Measurements from ENCODE around the gene FAM118A.
"Not testable (repeated sequence)": the region's sequence is repeated elsewhere in the genome, so short reads cannot be mapped to it uniquely, and the experiment has no call there.

Gene FAM118A

DNA sequence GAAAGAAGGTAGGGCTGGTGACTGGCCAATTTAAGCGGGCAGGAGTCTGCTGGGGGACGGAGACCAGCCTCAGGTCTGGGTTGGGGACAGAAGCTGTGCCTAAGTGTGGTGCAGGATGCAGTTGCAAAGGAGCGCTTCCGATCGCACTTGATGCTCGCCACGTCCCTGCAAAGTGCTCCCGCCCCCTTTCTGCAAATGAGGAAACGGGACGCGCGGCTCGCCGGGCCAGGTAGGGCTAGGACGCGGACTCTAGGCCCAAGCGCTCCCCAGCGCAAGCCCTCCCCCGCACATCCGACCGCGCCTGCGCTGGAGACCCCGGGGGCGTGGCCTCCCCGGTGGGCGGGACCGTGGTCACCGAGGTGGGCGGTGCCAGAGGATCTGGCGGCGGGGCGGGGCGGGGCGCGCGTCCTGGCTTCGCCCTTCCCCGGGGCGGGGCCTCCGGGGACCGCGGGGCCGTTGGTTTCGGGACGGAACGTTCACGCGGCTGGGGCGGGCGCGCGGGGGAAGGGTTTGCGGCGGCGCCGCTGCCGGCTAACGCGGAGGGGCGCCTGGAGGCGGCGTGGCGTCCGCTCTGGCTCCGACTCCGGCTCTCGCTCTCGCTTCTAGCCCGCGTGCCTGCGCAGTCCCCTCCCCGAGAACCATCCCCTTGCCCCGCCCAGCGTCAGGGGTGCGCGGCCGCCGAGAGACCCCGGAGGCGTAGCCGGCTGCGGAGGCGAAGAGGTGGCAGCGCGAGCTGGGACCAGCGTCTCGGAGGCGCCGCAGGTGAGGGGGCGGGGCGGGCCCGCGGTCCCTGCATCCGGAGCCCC is at the start of gene FAM118A:
TSS of gene FAM118A (plus strand) at position 513 of the 806 bp plus-strand sequence. CDS start 12,446 bp downstream, outside the sequence.
- DNase-seq = peak; percentile 89 to 93

DNA sequence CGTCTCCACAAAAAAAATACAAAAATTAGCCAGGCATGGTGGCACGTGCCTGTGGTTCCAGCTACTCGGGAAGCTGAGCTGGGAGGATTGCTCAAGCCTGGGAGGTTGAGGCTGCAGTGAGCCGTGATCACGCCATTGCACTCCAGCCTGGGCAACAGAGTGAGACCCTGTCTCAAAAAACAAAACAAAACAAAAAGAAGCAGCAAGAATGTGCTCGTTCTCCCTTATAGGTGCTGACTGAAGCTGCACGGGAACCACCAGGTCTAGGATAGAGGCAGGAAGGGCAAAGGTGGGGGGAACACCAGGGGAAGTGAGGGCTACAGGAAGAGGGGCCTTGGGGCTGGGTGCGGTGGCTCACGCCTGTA is 49.4 kb upstream of the FAM118A start:
- DNase-seq = not testable (repeated sequence)

DNA sequence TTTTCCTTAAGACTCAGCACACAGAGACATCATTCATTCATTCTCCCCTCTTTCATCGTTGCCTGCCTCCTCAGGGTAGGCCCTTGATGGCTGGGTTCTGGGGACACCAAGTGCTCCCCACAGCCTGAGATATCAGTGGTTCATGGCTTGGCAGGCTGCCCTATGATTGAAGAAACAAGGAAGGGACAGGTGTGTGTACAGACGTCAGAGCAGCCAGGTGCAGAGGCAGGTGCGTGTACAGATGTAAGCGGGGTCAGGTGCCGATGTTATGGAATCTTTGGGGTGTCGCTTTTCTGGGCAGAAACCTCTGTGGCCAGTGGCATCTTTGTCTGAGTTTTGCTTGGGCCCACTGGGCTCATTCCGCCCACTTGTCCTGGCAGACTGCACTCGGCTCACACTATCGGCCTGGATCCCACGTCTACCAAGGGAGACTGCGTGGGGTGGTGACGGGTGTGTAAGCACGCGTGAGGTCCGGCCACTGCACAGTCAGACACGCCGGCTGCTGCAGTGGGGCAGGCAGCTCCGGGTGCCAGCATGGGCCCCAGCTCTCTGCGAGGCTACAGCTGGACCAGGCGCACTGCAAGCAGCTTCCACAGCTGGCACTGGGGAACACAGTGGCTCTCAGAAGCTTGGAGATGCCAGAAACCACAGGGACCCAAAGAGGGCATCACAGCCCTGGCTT is 48.2 kb upstream of the FAM118A start:
- DNase-seq = no peak

DNA sequence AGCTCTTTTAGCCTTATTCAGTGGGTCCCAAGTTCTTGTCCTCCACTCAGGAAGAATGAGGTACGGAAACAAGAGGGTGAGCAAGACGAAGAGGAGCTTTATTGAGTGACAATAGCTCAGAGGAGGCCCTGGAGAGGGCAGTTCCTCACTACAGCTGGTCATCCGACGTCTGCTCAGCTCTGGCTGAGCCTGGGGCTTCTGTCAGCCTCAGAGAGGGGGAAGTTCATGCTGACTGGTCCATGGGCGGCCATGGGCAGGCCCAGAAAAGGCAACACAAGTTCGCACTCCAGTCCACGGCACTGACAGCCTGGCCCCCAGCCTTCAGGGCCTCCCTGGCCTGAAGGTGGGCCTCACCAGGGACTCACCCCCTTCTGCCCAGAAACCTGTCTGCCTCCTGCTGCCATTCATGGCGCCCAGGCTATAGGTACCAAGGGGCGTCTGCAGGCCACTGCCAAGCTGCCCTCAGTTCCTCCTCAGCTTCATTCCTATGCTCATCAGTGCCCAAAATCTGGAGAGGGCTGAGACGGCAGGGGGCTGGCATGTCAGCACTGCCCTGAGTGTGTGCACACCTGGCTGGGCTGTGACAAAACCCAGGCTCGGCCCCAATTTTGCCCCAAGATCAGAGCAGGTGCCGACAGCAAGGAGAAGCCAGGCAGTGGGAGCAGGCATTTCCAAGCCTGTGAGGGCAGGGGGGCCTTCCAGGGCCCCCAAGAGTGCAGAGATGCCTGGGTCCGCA is 47.4 kb upstream of the FAM118A start:
- DNase-seq = peak in 1 of 2 experiments; percentile 19

DNA sequence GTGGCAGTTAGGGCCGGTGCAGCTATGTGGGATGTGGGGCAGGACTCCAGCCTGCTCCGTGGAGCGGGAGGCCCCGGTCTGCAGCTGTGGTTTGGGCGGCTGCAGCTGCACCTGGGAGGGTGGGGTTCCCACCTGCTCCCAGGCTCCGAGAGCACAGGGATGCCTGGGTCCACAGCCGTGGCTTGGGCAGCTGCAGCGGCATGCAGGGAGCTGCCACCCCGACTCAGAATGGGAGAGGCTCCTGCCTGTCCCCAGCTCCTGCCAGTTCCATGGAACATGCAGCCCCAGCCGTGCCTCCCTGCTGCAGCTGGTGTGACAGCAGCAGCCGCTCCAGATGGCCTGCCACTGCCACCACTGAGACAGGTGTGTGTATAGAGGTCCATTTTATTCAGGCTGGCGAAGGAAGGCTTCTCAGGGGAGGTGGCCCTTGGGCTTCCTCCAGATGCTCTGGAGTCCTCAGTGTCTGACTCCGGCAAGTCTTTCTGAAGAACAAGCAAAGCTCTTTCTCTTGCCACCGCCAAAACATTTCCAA is 46.7 kb upstream of the FAM118A start:
- peak; percentile 79 to 91 for DNase-seq

DNA sequence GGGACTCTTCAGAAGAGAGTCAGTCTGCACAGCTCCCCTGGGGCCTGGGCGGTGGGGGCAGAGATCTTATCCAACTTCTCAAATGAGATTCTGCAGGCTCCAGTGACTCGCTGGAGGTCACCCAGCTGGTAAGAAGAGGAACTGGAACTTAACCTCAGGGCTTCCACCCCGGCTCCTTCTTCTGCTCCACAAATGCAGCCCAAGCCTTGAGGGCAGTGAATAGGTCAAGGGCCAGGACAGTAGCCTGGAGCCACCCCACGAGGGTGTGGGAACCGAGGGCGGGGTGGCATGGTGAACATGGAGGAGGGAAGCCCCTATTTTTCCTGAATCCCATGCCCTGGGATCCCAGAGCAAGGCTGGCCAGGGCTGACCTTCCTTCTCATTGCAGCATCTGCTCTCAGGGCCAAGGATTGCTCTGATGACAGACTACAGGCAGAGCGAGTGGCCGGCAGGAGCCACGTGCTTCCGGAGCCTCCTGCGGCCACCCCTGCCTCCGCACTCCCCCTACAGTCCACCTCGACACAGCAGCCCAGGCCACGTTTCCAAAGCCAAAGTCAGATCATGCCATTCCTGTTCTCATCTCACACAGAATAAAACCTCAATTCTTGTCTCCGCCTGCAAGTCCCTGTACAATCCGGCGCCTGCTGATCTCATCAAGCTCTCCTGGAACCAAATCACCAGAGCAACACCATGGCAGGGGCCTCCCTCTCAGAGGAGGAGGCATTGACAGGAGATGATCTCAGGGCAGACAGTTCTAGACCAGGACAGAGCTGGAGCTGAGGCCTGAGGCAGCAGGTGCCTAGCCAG is 46.1 kb upstream of the FAM118A start:
- DNase-seq = peak; percentile 75 to 78

DNA sequence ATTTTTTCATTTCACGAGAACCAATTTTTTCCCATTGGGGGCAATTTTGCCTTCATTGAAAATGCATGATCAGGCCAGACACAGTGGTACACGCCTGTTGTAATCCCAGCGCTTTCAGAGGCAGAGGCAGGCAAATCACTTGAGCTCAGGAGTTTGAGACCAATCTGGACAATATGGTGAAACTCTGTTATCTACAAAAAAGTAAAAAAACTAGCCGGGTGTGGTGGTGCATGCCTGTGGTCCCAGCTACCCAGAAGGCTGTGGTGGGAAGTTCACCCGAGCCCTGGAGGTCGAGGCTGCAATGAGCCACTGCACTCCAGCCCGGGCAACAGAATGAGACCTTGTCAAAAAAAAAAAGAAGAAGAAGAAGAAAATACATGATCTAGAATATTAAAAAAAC is 44.2 kb upstream of the FAM118A start:
- no peak for DNase-seq

DNA sequence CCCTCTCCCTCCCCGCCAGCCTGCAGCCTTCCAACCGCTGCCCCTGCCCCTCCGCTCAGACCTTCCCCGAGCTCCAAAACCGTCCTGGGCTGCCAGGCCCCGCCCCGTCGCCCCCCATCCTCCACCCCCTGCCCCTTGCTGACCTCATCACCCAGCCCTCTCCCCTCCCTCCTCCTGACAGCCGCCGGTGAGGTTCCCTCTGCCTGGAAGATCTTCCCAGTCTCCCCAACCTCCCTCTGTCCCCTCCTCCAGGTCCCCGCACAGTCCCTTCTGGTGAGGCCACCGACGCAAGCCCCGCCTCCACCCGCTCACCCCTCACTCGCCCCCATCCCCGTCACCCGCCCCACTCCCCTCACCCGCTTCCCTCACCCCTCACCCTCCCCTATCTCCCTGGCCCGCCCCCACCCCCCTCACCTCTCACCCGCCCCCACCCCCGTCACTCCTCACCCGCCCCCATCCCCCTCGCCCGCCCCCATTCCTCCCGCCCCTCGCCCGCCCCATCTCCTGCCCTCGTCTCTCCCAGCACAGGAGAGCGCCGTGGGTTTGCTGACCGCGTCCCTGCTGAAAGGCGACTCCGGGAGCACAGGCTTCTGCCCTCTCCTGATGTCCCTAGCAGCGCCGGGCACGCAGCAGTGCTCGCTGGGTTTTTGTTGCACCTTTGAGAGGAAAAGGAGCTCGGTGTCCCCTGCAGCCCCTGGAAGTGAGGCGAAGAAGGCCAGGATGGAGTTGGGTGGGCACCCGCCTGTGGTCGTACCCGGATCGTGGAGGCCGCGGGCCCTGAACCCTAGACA is 41.4 kb upstream of the FAM118A start:
- DNase-seq = peak in 1 of 2 experiments; percentile 68

DNA sequence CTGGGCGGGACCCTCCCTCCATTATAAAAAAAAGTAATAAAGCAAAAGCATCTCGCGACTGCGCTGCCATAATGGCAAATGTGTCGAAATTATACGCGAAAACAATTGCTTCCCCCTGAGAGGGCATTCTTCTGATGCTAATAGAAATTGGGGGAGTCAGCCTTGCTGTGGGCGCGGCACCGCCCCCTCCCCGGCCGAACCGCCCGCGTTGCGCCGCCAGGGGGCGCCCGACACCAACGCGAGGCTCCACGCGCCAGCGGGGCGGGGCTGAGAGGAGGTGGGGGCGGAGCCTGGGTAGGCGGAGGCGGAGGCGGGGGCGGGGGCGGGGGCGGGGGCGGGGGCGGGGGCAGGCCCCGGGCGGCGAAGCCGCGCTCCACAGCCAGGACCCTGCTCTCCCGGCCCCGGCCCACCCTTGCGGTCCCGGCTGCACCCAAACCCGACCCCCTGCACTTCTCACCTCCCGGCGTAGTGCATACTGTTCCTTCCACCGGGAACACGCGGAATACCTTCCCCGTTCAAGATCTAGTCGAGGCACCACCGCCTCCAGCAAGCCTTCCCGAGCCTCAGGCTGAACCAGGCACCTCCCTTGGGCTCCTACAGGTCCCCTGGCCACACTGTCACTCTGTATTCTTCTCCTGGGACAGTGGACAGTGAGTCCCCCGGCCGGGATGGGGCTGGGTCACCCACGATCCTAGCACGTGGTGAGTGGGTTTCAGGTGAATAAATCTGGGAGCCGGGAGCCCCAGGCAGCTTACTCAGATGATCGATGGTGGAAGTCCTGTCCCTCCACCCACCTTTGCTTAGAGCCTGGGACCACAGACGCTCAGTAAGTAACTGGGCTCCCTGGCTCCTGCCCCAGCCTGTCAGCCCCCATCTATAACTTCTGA is 40.5 kb upstream of the FAM118A start:
- DNase-seq = peak in 1 of 2 experiments; percentile 73

DNA sequence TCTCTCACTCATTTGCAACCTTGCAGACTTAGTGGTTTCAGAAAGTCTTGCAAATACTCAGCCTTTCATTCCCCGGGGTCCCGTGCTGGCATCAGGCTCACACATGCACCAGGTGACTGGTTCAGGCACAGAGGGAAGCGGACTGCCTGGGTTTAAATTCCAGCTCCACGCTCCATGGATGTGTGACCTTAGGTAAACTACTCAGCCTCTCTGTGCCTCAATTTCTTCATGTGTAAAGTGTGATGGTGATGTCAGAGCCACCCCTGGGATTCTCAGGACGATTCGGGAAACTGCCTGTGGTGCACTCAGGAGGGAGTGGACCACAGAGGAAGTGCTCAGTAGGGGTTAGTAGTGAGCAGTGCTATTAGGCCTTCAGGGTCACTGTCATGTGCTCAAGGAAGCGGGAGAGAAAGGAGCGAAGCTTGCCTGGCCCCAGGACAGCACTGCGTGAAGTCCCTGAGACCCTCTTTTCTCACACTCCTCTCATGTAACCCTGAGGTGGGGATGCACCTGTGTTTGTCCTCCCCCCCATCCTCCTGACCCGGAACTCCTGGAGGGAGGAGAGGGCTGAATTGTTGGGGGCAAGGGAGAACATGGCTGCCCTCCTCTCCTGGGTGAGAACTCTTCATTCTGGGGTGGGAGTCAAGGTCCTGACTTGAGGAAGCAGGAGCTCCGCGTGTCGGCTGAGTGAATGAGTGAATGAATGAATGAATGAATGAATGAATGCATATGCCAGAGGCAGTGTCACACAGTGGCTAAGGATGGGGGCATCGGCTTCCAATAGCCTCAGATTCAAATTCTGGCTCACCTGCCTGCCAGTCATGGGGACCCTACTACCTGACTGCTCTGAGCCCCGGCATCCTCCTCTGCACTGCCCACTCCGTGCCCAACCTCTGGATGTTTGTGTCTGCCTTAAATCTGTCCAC is 39.4 kb upstream of the FAM118A start:
- DNase-seq = no peak

DNA sequence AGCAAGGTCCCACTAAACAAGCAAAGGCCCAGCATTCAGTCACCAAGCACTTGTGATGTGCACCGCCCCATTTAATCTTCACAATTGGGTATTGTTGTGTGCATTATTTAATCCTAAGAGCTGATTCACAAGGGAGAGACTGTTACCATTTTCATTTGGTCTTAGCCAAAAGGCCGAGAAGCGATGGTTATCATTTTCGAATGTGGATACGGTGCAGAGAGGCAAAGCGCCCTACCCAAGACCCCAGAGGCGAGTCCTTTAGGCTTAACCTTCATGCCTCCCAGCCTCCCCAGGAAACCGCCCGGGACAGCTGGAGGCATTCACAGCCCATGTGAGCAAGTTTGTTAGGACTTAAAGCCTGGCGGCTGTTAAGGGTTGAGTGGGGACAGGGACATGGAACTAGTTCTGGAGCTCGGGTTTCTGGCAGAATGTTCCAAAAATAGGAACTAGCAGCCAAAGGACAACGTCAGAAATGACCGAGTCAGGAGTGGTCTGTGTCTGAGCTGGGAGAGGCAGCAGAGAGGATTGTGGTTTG is 38.0 kb upstream of the FAM118A start:
- DNase-seq = no peak

DNA sequence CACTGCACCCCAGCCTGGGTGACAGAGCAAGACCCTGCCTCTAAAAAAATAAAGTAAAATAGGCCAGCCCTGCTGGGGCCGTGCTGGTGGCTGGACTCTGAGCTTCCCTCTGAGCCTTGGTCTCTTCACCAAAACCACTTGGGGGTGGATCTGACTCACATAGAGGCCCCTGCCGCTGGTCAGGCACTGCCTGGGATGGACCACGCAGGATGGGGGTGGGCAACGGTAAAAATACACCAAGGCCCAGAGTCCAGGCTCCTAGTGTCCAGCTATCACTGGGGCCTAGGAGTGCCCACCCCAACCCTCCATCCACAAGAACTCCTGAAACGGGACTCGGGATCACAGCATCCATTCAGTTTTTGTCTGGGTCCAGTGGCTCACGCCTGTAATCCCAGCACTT is 37.2 kb upstream of the FAM118A start:
- DNase-seq = no peak

DNA sequence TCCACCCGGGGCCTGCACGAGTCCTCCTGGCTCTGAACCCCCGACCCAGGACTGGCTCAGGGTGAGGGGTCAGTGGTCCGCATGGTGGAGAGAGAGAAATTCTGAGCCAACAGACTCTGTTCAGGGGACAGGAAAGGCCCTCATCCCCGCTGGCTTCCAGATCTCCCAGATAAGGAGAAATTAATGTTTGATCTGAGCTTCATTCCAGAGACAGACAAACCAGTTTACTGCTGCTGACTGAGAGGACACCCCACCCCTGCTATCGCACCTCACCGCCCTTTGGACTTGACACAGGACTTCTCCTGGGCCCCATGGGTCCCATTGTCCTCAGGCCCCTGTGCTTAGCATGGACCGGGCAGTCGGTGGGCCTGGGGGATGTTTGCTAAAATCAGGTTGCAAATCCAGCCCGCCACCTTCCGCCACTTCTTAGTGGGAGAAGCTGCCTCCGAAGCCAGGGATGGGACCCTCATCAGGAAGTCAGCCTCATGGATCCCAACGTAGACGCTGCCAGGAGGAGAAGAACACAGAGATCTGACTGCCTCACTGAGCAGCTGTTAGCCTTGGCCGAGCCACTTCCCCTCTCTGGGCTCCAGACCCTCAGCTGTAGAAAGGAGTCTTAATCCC is 36.2 kb upstream of the FAM118A start:
- no peak for DNase-seq

DNA sequence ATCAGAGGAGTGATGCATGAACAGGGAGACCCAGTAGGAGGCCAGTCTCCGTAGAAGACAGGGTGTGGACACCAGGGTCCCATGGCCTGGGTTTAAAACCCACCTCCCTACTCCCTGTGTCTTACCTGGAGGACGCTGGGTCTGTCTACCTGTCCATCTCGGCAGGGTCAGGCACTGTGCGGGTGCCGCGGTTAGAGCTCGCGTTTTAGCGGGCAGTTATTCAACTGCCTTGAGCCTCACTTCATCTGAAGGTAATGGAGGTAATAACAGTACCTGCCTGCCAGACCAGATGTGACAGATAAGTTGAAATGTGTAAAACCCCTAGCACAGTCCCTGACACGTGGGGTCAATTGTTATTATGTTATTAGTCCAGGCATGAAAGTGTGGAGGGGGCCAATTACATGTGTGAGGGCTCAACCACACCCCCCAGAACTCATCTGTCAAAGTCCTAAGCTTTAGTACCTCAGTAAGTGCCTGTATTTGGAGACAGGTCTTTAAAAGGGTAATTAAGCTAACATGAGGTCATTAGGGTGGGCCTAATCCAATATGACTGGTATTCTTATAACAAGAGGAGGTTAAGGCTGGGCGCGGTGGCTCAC is 33.1 kb upstream of the FAM118A start:
- no peak for DNase-seq

DNA sequence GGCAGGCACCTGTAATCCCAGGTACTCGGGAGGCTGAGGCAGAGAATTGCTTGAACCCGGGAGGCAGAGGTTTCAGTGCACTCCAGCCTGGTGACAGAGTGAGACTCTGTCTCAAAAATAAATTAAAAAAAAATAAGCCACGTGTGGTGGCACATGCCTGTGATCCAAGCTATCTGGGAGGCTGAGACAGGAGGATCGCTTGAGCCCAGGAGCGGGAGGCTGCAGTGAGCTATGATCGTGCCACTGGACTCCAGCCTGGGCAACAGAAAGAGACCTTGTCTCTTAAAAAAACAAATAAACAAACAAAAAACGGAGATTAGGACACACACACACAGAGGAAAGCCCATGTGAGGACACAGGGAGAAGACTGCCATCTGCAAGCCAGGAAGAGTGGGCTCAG is 32.0 kb upstream of the FAM118A start:
- DNase-seq = not testable (repeated sequence)

DNA sequence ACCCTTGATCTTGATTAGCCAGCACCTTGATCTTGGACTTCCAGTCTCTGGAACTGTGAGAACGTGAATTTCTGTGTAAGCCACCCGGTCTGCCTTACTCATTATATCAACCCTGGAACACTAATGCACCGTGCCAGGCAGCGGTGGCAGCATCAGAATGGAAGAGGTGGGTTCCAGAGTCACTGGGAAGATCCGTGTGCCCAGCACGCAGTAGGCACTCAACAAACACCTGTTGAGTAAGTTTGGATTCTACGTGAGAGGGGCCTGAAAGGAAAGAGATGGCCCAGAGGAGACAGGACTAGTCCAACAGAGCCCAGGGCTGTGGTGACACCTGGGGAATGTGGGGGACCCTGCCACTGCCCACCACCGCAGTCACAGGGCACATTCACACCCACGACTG is 31.6 kb upstream of the FAM118A start:
- no peak for DNase-seq

DNA sequence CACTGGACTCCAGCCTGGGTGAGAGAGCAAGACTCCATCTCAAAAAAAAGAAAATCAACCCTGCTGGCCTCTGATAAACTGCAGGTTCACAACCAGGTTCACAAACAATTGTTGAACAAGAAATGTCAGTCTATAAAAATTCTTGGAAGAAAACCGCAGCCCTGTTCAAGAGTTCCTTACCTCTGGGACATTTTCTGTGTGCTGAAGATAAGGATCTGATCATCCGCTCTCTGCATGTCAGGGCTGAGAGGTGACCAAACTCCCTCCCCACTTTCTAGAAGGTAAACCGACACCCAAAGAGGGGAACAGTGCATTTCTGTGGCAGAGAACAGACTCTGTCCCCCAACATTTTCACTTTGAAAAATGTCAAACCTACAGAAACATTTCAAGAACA is 29.1 kb upstream of the FAM118A start:
- no peak for DNase-seq

DNA sequence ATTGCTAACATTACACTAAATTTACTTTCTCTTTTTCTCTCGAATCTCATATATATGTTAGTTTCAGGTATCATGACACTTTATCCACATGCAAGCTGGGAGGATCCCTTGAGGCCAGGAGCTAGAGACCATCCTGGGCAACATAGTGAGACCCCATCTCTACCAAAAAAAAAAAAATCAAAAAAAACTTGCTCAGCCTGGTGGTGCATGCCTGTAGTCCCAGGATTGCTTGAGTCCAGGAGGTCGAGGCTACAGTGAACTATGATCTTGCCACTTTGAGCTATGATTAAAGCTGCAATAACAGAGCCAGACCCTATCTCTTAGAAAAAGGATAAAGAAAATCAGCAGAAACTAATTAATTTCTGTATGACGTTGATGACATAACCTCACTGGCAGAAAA is 28.7 kb upstream of the FAM118A start:
- no peak for DNase-seq
